NCI-H1105 (cell line): ENCODE measurements around the gene AP1S1.
"Not testable (repeated sequence)": the region's sequence is repeated elsewhere in the genome, so short reads cannot be mapped to it uniquely, and the experiment has no call there.

ENCODE experiments used
- DNase-seq: peaks from one replicate; lab custom pipeline; 2025; lab: John Stamatoyannopoulos, UW

AP1S1 gene

GRCh38 chr7:101171442-101171837 is 17.2 kb downstream of the AP1S1 start:
- no peak for DNase-seq

GRCh38 chr7:101172005-101172853 is 18.0 kb downstream of the AP1S1 start:
- peak; percentile 80 for DNase-seq

- peak; percentile 84 for DNase-seq
Observed at GRCh38 chr7:101172854-101173751, 18.8 kb downstream of the AP1S1 start.

- DNase-seq, result peak; percentile 37
Observed at GRCh38 chr7:101173752-101174244, 19.5 kb downstream of the AP1S1 start.

- DNase-seq, result no peak
Observed at GRCh38 chr7:101174322-101174854, 20.1 kb downstream of the AP1S1 start.

- DNase-seq, result no peak
Observed at GRCh38 chr7:101175664-101176063, 21.4 kb downstream of the AP1S1 start.

GRCh38 chr7:101177644-101178043 is 23.4 kb downstream of the AP1S1 start:
- DNase-seq, result no peak

- peak; percentile 37 for DNase-seq
Observed at GRCh38 chr7:101179117-101179516, 24.8 kb downstream of the AP1S1 start.

GRCh38 chr7:101179713-101180112 is 25.4 kb downstream of the AP1S1 start:
- DNase-seq, result no peak

- no peak for DNase-seq
Observed at GRCh38 chr7:101180130-101180755, 26.0 kb downstream of the AP1S1 start, which contains the start of gene NAT16. TSS of gene NAT16 (minus strand) at chr7:101180293. CDS start at chr7:101174807, 5,486 bp downstream.

- DNase-seq, result no peak
Observed at GRCh38 chr7:101185258-101185839, 31.1 kb downstream of the AP1S1 start.

GRCh38 chr7:101186194-101186593 is 31.9 kb downstream of the AP1S1 start:
- no peak for DNase-seq

GRCh38 chr7:101186844-101187428 is 32.7 kb downstream of the AP1S1 start:
- DNase-seq, result no peak

- no peak for DNase-seq
Observed at GRCh38 chr7:101189109-101189508, 34.8 kb downstream of the AP1S1 start.

GRCh38 chr7:101195884-101196283 is 41.6 kb downstream of the AP1S1 start:
- no peak for DNase-seq

- DNase-seq, result no peak
Observed at GRCh38 chr7:101197991-101198390, 43.7 kb downstream of the AP1S1 start.

- no peak for DNase-seq
Observed at GRCh38 chr7:101198476-101198875, 44.2 kb downstream of the AP1S1 start.

GRCh38 chr7:101199522-101199921 is 45.2 kb downstream of the AP1S1 start:
- not testable (repeated sequence) for DNase-seq

GRCh38 chr7:101200504-101200861 is 46.2 kb downstream of the AP1S1 start:
- DNase-seq, result no peak

- DNase-seq, result no peak
Observed at GRCh38 chr7:101200862-101201599, 46.8 kb downstream of the AP1S1 start, which contains the start of gene MOGAT3. TSS of gene MOGAT3 (minus strand) at chr7:101201036. CDS start at chr7:101200854, 182 bp downstream.
